HG02798 (cell line): ENCODE measurements around the gene DIMT1.

Experiments used
- ATAC-seq: cut with Tn5 transposase; IDR thresholded peaks from one replicate; pipeline ENCODE4 v1.9.1; 2021; ENCODE audit warnings: mild to moderate bottlenecking; ENCODE audit not compliant: unreplicated experiment, poor library complexity

DIMT1 gene

DNA sequence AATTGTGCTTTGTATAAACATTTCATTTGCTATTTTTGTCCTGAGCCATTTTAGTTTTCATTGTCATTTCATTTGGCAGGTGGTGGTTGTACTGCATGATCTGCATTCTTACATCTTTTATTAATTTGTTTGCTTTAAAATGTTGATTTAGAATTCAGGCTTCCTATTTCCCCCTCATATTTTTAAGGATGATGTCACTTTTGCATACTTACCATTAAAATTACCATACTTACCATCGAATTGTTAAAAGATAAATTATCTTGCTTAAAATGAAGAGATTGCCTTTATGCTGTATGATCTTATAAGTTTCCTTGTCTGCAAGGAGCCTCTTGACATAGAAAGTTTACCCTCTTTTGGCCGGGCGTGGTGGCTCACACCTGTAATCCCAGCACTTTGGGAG lies 31.1 kb downstream of the DIMT1 start:
- ATAC-seq: no peak

DNA sequence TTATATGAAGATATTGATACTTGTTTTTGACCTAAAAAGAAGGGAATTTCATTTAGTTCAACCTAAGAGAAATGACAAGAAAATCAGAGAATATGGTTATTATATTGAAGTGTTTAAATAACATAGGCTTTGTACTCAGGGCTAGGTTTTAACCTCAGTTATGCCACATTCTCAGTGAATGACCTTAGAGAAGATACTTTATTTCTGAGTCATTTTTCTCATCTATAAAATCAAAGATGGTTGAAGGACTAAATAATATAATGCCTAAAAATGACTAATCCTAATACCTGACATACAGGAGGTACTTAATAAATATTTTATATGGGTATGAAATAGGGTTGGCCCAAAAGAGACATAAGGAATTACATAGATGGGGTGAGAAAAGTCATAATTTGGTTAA lies 32.3 kb downstream of the DIMT1 start:
- no peak for ATAC-seq

DNA sequence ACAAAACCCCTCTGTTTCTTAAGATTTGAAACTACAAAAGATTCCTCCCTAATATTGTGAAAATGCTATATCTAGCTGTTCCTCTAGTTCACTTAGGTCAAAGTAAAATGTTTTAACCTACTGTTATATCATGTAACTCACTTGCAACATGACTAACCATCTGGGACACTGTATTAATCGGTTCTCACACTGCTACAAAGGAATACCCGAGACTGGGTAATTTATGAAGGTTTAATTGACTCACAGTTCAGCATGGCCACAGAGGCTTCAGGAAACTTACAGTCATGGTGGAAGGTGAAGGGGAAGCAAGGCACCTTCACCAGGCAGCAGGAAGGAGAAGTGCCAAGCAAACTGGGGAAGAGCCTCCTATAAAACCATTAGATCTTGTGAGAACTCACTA lies 34.7 kb downstream of the DIMT1 start:
- ATAC-seq: no peak

DNA sequence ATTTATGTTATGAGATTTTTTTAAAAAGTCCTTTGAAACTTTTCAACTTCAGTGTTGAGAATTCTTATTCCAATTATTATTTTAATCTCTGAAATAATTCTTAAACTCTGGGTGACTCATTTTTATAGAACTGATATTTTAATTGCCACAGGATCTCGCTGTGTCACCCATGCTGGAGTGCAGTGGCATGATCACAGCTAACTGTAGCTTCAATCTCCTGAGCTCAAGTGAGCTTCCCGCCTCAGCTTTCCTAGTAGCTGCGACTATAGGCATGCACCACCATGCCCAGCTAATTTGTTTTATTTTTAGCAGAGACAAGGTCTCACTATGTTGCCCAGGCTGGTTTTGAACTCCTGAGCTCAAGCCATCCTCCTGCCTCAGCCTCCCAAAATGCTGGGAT lies 41.0 kb downstream of the DIMT1 start:
- ATAC-seq: no peak

DNA sequence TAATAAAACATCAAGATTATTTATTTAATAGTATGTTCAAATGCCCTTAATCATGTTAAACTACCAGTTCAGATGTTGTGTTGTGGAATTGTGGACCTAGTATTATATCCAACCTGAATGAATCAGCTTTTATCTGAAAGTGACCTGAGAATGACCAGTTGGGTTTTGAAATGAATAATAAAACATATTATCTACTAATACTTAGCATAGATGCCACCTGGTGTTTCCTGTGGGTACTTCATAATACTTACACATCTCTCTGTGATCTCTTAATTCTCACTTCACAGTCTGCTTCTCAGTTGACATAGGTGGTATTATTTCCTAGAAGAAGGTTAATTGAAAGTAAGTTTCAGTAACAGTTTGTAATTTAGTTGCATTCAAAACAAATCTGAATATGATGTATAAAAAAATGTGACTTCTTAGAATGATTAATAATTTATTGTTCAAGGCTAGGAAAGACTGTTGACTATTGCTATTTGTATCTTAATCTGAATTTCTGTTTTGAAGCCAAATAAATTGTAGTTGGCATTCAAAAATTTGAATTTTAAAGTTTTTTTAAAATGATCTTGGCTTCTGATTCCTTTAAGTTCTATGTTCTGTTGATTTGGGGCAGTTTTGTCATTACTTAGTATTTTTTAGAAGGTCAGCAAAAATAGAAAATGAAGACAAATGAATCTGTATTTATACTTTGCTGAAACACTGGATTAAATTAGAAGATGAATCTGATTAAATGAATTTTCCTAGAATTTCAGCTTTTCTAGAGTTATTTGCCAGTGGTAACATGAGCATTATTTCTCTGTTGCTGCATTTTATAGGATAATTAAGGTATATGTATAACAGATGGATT lies 49.5 kb downstream of the DIMT1 start:
- ATAC-seq: peak; percentile 91

DNA sequence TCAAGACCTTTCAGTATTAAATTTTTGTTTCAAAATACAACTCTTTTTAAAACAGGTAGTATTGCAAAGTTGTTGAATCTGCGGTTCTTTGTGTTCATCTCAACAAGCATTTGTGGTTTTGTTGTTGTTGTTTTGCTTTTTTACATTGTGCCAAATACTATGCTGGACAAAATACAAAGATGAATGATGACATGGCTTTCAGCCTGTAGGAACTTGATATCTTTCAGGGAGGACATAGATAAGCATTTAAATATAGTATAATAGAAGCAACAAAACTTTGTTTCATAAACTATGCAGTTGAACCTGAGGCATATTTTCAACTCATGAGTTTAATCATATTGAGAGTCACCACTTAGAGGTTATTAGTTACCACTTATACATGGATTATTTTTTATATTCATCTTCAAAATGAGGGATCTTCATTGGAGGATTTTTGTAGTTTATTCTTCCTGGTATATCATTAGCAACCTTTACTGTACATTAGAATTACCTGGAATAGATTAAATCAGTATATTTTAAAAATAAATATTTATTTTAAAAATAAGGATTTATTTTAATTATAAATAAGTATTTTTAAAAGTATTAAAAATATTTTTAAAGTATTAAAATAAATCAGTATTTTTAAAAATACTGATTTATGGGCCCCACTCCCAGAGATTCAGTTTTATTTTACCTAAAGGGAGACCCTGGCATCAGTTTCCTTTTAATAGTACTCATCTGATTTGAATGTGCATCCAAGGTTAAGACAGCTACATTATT lies 54.8 kb downstream of the DIMT1 start:
- no peak for ATAC-seq

DNA sequence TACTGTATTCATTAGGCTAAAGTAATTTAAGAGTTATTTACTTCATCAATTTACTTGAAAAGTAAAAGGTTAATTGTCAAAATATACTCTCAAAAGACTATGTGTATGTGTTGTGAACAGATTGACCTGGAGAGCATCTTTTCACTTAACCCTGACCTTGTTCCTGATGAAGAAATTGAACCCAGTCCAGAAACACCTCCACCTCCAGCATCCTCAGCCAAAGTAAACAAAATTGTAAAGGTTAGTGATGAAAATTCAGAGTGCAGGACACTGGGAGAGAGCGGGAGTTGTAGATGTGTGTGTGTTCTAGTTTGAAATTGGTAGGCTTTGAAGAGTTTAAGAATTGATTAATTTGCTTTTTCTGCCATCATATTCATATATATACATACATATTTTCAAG lies 55.8 kb downstream of the DIMT1 start:
- ATAC-seq: no peak

DNA sequence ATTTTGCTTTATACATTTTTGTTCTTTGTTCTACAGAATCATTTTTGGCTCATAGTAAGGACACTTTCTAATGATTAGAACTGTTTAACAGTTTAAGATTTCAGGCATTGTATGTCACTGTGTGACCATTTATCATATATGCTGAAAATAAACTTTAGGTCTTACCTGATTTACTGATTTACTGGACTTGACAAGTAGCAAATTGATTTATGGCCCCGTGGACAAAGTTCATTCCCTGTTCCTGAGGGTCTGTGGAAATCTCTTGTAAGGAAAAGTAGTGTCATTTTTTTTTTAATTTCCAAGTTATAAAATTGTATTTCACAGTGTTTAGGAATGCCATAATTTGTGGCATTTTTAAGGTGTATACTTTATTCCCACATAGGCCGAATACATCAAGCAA lies 57.0 kb downstream of the DIMT1 start:
- ATAC-seq: no peak

DNA sequence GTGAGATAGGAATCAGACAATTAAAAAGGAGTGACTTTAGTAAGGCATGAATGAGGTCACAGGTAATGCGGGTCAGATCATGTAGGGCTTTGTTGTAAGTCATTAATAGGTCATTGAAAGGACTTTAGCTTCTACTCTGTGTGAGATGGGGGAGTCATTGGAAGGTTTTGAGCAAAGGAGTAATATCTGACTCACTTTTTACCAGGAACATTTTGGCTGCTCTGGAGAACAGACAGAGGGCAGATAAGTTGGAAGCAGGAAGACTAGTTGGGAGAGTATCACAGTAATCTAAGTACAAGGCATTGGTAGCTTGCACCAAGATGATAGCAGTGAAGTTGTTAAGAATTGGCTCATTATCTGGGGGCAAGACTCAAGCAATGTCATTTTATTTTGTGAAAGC lies 60.3 kb downstream of the DIMT1 start:
- ATAC-seq: no peak

DNA sequence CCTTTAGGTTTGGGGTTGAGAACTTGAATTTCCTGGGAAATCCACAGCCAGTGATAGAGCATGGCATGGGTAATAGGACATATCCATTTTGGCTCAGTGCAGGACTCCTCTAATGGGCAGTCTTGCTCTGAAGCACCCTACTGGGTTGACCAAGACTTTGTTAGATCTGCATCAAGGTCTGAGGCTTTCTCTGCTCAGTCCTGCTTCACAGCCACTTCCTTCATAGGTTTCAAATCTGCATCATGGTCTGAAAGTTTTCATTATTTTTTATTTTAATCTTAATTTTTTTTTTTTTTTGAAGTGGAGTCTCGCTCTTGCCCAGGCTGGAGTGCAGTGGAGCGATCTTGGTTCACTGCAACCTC lies 61.2 kb downstream of the DIMT1 start:
- ATAC-seq: peak; percentile 61

DNA sequence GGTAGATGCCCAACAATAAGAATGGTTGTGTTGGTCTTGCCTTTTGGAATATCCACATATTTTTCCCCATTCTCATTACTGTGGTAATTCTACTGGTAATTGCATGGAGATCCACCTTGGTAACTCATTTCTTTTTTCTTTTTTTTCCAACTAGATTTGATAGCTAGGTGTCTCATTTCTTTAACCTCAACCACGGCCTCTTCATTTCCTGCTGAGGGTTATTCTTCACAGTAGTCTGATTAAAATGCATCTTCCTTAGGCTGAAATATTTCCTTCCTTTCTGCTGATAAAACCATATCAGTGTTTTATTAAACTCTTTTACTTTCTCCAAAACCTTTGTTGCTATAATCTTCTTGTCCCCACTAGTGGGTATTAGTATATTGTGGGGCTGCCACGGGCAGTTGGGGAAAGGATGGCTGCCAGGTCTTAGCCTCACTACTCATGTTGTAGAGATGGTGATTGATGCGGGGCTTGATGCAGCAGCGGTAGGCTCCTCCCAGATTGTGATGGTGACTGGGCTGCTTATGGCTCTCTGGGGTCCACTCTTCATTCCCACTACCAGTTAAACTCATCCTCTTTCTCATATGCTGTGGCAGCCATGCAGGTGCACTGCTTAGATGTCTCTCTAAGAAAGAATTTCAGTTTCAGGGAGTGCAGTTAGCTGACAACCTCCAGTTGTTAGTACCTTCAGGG lies 61.8 kb downstream of the DIMT1 start:
- peak; percentile 78 for ATAC-seq

DNA sequence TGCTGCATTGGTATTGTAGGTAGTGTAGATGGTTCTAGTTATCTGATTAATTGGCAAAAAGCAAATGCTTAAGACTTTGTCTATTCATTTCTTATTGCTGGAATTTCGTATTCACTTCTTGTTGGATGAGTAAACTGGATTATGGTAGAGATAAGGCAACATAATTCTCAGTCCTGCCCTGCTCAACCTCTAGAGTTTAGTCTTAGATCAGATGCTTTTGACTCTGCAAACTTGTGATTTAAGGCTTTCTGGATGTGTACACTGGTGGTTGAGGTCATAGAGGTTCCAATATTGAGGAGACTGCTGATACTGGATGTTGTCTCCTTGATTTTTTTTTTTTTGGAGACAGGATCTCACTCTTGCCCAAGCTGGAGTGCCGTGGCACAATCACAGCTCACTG lies 62.7 kb downstream of the DIMT1 start:
- no peak for ATAC-seq

DNA sequence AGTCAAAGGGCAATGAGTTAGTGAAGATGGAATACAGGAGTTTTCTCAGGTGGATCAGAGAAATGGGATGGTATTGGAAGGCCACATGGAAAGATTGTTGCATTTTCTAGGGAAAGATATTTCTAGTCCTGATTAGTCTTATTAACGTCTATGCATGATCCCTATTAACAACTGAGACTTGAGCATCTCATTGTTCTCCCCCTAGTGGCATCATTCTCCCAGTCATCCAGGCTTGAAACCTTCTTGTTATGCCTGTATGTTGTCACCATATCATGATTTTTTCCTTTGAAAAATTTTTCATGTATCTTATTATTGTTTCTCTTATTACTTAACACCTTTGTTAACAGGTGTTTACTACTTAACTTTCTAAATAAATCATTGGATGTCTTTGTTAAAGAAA lies 63.3 kb downstream of the DIMT1 start:
- ATAC-seq: no peak
